Type B pancreatic cell (in vitro differentiated cells): ENCODE data around the gene KRT16. TPM values are rescaled to one million over a fixed set of nuclear protein-coding genes. Genes with fewer than 3 reads are reported as not detected.

Experiments
- DNase-seq: peaks from one replicate; pipeline ENCODE4 v3.0.0; 2021; ENCODE audit warnings: mixed read lengths; ENCODE audit not compliant: unreplicated experiment; ENCODE audit errors: extremely low spot score
- H3K27ac Mint-ChIP-seq: 2 replicates; pipeline ENCODE4 v1.8.0; 2021; ENCODE audit warnings: mild to moderate bottlenecking, mixed read lengths
- H3K27me3 Mint-ChIP-seq: 2 replicates; pipeline ENCODE4 v1.8.0; 2021; ENCODE audit warnings: mixed read lengths
- H3K36me3 Mint-ChIP-seq: 2 replicates; pipeline ENCODE4 v1.8.0; 2021; ENCODE audit warnings: mixed read lengths
- H3K4me1 Mint-ChIP-seq: one replicate; pipeline ENCODE4 v1.8.0; 2021; ENCODE audit warnings: mixed read lengths; ENCODE audit not compliant: unreplicated experiment
- H3K4me3 Mint-ChIP-seq: 2 replicates; pipeline ENCODE4 v1.8.0; 2021; ENCODE audit warnings: mild to moderate bottlenecking, mixed read lengths
- H3K9me3 Mint-ChIP-seq: 2 replicates; pipeline ENCODE4 v1.8.0; 2021; ENCODE audit warnings: mixed read lengths
- CTCF ChIP-seq: fragments of 200-600 bp; sonication (generic); conservative IDR thresholded peaks from 2 replicates; pipeline ENCODE4 v1.5.0; 2021; ENCODE audit warnings: antibody characterized with exemption, mild to moderate bottlenecking
- total RNA-seq: library from RNA; stranded (reverse); gene quantifications from 2 replicates; pipeline ENCODE4 v1.2.1, GENCODE V29; 2021; ENCODE audit warnings: low replicate concordance

Gene KRT16
- total RNA-seq, 1 donor from 2014 or later: 1.5 TPM

GRCh38 chr17:41657176-41657754, 44.7 kb upstream of the KRT16 start:
- Mint-ChIP-seq H3K4me3 (no peak overlapping the region), H3K9me3 (no peaks in the 10 kb centered on the region), H3K4me1 (peaks cover 5% of the 10 kb centered on the region), H3K27ac (peak overlapping the region; percentile 98), H3K27me3 (no peaks in the 10 kb centered on the region), H3K36me3 (no peaks in the 10 kb centered on the region)
- DNase-seq: no peak
- no peak for TF ChIP-seq CTCF

- H3K27ac Mint-ChIP-seq: peak overlapping the region; percentile 98
- no peaks in the 10 kb centered on the region for H3K9me3 Mint-ChIP-seq
- no peak for DNase-seq
- no peaks in the 10 kb centered on the region for H3K27me3 Mint-ChIP-seq
- H3K36me3 Mint-ChIP-seq: no peaks in the 10 kb centered on the region
- no peak for TF ChIP-seq CTCF
- H3K4me1 Mint-ChIP-seq: peaks cover 9% of the 10 kb centered on the region
- no peak overlapping the region for H3K4me3 Mint-ChIP-seq
Observed at GRCh38 chr17:41656249-41657023, 43.9 kb upstream of the KRT16 start.

DNA sequence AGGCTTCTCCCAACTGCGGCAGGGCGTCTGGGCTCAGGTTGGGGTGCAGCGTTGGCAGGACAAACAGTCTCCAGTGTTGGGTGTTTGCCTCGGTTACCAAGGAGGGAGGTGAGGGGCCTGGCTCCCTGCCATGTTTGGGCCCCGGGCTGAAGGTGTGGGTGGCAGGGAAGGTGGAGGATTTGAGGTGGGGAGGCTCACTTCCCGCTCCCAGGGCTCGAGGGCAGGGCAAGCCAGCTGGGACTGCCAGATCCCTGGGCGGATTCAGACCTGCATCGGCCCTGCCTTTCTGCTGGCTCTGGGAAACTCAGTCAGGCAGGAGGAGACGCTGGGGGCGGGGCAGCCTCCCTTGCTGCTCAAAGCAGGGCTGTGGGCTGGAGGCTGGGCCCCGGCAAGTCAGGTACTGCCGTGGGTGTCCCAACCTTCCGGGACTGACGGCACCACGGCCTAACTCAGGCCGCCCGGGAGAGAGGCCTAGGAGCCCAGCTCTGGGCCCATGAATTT, 43.1 kb upstream of the KRT16 start:
- peak; percentile 84 for DNase-seq
- no peaks in the 10 kb centered on the region for H3K27me3 Mint-ChIP-seq
- no peaks in the 10 kb centered on the region for H3K36me3 Mint-ChIP-seq
- TF ChIP-seq CTCF: no peak
- H3K4me1 Mint-ChIP-seq: peaks cover 9% of the 10 kb centered on the region
- peak overlapping the region; percentile 98 for H3K27ac Mint-ChIP-seq
- H3K4me3 Mint-ChIP-seq: no peak overlapping the region
- no peaks in the 10 kb centered on the region for H3K9me3 Mint-ChIP-seq

- Mint-ChIP-seq H3K9me3 (no peaks in the 10 kb centered on the region), H3K4me1 (peaks cover 9% of the 10 kb centered on the region), H3K27me3 (no peaks in the 10 kb centered on the region), H3K27ac (peak overlapping the region; percentile 98), H3K36me3 (no peaks in the 10 kb centered on the region), H3K4me3 (no peak overlapping the region)
- TF ChIP-seq CTCF: no peak
- DNase-seq: no peak
Observed at GRCh38 chr17:41654678-41655607, 42.4 kb upstream of the KRT16 start.

GRCh38 chr17:41653892-41654677, 41.5 kb upstream of the KRT16 start:
- Mint-ChIP-seq H3K9me3 (no peaks in the 10 kb centered on the region), H3K36me3 (no peaks in the 10 kb centered on the region), H3K27me3 (no peaks in the 10 kb centered on the region), H3K4me1 (peaks cover 9% of the 10 kb centered on the region), H3K4me3 (peak overlapping the region; percentile 21), H3K27ac (peak overlapping the region; percentile 98)
- no peak for TF ChIP-seq CTCF
- DNase-seq: peak; percentile 83
